Activated T-cell treated with anti-CD3 and anti-CD28 coated beads for 4 hours (primary cell): Measurements from ENCODE around the gene ARHGAP32.
"Not testable (repeated sequence)": the region's sequence is repeated elsewhere in the genome, so short reads cannot be mapped to it uniquely, and the experiment has no call there.

Experiments used
- DNase-seq: peaks from one replicate; pipeline ENCODE4 v3.0.0-alpha.2; 2020

ARHGAP32 gene

GRCh38 chr11:129018126-129018525 lies 174.0 kb downstream of the ARHGAP32 start:
- DNase-seq, result no peak

GRCh38 chr11:129013737-129014475 lies 178.2 kb downstream of the ARHGAP32 start:
- no peak for DNase-seq

- no peak for DNase-seq
Measured at GRCh38 chr11:129012880-129013279, 179.2 kb downstream of the ARHGAP32 start.

- no peak for DNase-seq
Measured at GRCh38 chr11:129006161-129006560, 186.0 kb downstream of the ARHGAP32 start.

- not testable (repeated sequence) for DNase-seq
Measured at GRCh38 chr11:128999165-128999564, 193.0 kb downstream of the ARHGAP32 start.

- no peak for DNase-seq
Measured at GRCh38 chr11:128988242-128988970, 203.7 kb downstream of the ARHGAP32 start.

- DNase-seq, result no peak
Measured at GRCh38 chr11:128985880-128986279, 206.2 kb downstream of the ARHGAP32 start.

- DNase-seq, result no peak
Measured at GRCh38 chr11:128983023-128983422, 209.1 kb downstream of the ARHGAP32 start.

GRCh38 chr11:128981254-128981653 lies 210.9 kb downstream of the ARHGAP32 start:
- no peak for DNase-seq

DNA sequence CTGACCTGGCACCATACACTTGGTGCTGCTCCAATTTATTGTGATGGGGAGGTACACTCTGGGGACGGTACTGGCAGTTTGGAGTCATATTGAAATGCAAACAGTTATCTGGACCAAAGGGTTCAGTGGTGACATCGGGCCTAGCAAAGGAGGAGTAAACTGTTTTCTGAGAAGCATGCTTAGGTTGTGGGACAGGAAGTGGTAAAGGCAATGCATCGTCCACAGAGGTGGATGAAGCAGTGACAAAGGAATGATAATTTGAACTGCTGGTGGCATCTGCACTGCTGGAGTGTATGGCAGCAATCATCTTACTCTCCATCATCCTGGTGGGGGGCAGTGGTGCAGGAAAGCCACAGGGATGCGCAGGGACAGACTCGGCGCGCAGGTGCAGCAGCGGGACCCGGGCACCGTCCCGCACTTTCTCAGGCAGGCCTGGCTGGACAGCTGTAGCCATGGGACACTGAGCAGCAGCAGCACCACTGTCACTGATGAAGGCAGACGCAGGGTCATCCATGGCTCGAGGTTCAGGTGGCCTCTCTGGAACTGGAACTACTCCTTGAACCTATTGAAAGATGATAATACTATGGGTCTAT lies 221.4 kb downstream of the ARHGAP32 start:
- no peak for DNase-seq

GRCh38 chr11:128968916-128969315 lies 223.2 kb downstream of the ARHGAP32 start:
- no peak for DNase-seq

DNA sequence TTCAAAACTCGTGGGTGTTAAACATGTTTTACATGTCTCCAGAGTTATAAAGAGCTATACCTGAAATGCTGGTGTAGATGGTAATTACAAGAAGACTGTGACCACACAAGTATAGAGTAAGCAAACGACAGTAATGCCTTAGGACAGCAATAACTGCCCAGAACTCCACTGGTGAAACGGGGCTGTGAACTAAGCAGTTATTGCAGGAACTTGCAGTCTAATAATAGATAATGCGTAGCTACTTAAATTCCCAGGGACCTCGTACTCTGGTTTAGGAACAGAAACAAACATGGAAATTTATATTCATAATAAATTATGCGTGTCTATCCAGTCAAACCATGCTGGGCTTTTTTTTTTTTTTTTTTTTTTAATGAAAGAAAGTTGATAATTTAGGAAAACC lies 224.5 kb downstream of the ARHGAP32 start:
- no peak for DNase-seq

DNA sequence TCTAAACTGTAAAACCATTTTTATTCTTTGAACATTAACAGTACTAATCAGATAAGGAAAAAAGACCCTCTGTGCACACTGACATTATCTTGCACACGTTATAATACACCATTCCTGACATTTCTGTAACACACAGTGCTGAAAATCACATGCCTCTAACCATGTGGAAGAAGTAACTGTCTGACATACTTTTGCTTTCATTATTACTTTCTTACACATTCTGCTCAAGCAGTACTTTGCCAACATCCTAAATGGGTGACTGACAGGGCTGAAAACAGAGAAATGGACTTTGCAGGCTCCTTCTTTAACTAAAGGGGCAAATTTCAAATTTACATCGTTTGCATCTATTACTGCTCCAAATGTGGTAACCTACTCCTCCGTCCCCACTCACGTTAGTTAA lies 226.6 kb downstream of the ARHGAP32 start:
- DNase-seq, result no peak

DNA sequence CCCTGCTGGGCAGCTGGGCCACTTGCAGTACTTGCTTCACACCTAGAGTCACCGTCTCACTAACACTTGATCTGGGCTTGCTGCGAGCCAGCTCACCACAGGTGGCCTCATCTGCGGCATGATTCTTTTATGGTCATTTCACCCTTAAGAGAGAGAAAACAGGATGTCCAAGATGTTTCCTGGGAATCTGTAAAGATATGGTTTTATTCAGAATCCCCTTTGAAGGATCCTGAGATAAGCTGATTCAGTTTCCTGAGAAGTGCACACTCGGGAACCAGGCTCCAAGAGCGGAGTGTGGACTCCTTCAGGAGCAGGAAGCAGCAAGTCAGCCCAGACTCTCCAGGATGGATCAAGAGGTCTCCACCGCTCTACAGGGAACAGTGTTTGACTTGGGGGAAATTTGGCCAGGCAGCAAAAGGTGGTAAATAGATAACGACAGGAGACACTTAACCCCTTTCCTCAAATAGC lies 227.6 kb downstream of the ARHGAP32 start:
- no peak for DNase-seq

DNA sequence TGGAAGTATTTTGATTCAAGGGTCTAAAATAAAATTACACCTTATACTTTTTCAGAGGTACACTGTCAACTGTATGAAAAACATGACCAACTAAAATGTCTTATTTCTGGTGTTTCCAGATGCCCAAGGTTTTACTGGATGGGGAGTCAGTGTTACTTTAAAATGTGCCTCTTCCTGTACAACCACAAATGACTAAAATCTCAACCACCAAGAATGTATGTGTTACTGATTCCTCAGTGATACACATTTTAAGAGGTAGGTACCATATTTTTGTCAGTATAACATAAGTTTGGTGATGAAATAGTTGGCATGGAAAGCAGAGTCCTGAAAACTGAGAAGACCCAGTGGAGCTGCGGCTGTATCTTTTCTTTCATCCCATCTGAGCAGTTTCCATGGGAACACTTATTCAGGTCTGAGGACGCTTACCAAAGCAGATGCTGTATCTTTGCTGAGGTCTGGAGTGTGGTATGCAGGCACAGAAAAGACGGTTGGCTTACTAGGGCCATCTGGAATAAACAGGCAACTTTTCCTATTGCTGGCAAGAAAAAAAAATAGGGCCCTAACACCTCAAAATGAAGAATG lies 228.3 kb downstream of the ARHGAP32 start:
- DNase-seq, result no peak

DNA sequence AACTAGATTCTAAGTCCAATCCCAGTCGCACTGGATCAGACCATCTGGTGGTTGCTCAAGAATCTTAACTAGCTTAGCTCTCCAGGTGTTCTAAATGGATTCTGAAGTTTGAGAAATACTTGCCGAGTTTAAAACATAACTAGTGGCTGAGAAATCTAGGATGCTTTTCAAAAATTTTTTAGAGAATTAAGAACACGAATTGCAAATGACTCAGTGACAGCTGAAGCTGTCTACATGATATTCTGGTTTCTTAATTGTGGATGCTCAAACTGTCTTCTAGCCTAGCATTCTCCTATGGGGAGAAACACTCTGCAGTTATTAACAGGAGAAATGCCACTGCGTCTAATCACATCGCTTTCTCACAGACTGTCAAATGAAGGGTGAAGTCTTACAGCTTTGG lies 229.2 kb downstream of the ARHGAP32 start:
- no peak for DNase-seq

GRCh38 chr11:128961645-128962044 lies 230.5 kb downstream of the ARHGAP32 start:
- no peak for DNase-seq

GRCh38 chr11:128957202-128957482 lies 235.0 kb downstream of the ARHGAP32 start:
- DNase-seq, result no peak

DNA sequence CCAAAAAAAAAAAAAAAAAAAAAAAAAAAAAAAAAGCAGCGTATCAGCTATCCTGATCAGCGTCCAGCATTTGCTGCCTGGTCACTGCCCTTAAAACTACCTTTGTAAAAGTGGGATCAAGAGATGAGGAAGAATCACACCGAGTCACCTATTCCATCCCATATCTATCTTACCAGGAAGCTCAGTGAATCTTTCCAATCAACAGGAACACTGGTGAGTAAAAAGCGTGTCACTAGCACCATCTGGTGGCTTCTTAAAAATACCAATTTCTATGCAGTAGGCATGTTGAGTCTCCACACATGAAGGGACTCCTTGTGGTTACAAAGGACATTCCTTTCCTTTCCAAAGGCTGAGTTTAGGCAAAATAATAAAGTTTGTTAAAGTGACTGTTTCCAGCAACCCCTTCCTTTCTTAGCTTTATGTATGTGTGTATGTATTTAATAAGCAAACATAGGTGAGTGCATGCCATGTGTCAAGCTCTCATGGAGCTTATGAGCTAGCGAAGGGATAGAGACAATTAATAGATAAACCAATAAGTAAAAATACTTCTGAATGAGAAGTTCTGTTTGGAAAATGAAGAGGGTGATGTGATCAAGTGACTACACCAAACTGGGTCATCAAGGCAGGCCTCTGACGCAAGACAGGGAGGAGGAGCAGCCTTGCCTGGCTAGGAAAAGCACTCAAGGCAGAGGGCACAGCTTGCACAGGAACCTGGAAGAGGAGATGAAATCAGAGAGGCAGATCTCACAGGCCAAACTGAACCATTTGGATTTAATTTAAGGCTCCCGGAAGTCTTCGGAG lies 235.5 kb downstream of the ARHGAP32 start:
- no peak for DNase-seq

- no peak for DNase-seq
Measured at GRCh38 chr11:128955636-128956035, 236.5 kb downstream of the ARHGAP32 start.

- no peak for DNase-seq
Measured at GRCh38 chr11:128953151-128953550, 239.0 kb downstream of the ARHGAP32 start.

- DNase-seq, result no peak
Measured at GRCh38 chr11:128949791-128950454, 242.2 kb downstream of the ARHGAP32 start.
